Ascending aorta (tissue), 2 donors: ENCODE measurements around the gene SAFB2. TPM values are rescaled to one million over a fixed set of nuclear protein-coding genes. Genes with fewer than 3 reads are reported as not detected.
A peak's percentile ranks its signal among the peaks of the same experiment; 100 is the strongest.

ENCODE experiments used
- DNase-seq, 2 donors: peaks; one replicate each; pipeline ENCODE4 v3.0.0-alpha.2; 2019; ENCODE audit warnings: low spot score in 2 of 2
- H3K27ac ChIP-seq, 2 donors: fragments of 200-600 bp; sonication (generic); one replicate each; pipeline ENCODE4 v1.5.1; 2016 to 2017; ENCODE audit warnings: mild to moderate bottlenecking in 1 of 2
- H3K27me3 ChIP-seq: fragments of 200-600 bp; sonication (generic); one replicate; pipeline ENCODE4 v1.5.1; 2017
- H3K36me3 ChIP-seq, 2 donors: fragments of 200-600 bp; sonication (generic); one replicate each; pipeline ENCODE4 v1.5.1; 2016
- H3K4me1 ChIP-seq, 2 donors: fragments of 200-600 bp; sonication (generic); one replicate each; pipeline ENCODE4 v1.5.1; 2016 to 2017; ENCODE audit warnings: mild to moderate bottlenecking in 1 of 2
- H3K4me3 ChIP-seq, 2 donors: fragments of 200-600 bp; sonication (generic); one replicate each; pipeline ENCODE4 v1.5.1; 2016 to 2017; ENCODE audit warnings: mild to moderate bottlenecking in 1 of 2
- H3K9me3 ChIP-seq, 2 donors: fragments of 200-600 bp; sonication (generic); one replicate each; pipeline ENCODE4 v1.5.1; 2016
- CTCF ChIP-seq, 3 experiments: fragments of 200-600 bp in 2 of 3; fragments of 450-650 bp in 1 of 3; sonication (generic) in 2 of 3; IDR thresholded peaks; one replicate each; pipeline ENCODE4 v1.5.1; 2016 to 2019; ENCODE audit warnings: antibody characterized with exemption in 3 of 3, mild to moderate bottlenecking in 1 of 3, moderate library complexity in 1 of 3
- intact Hi-C: fragments of 100-400 bp; cut with DNase I; formaldehyde crosslinking; loops from one replicate; pipeline ENCODE4 v1.15.1; 2023
- total RNA-seq: library from RNA; depleted of rRNA; stranded (reverse); fragments of >200 nt; gene quantifications from one replicate; pipeline ENCODE4 v1.1.0, GENCODE V29; 2016

Gene SAFB2
- total RNA-seq, 1 donor from 2014 or later, result 10.7 TPM

GRCh38 chr19:5665781-5666513, 43.4 kb upstream of the SAFB2 start:
- H3K36me3 ChIP-seq, result peaks cover 86 to 88% of the 10 kb centered on the region in 2 donors
- TF ChIP-seq CTCF (IDR thresholded peaks at IDR 0.05), result peak in 1 of 3 experiments; percentile 15
- no peaks in the 10 kb centered on the region for H3K4me1 ChIP-seq
- intact Hi-C loops, result no loop called here
- H3K9me3 ChIP-seq, result no peaks in the 10 kb centered on the region
- H3K27me3 ChIP-seq, result no peaks in the 10 kb centered on the region
- H3K27ac ChIP-seq, result peak overlapping the region in 1 of 2 donors; percentile 14
- no peak overlapping the region for H3K4me3 ChIP-seq
- no peak for DNase-seq

GRCh38 chr19:5664515-5664914, 41.9 kb upstream of the SAFB2 start:
- no peak for DNase-seq
- Histone ChIP-seq H3K9me3 (no peaks in the 10 kb centered on the region), H3K27ac (no peak overlapping the region), H3K4me3 (no peak overlapping the region), H3K27me3 (no peaks in the 10 kb centered on the region), H3K36me3 (peaks cover 99 to 100% of the 10 kb centered on the region in 2 donors), H3K4me1 (no peaks in the 10 kb centered on the region)
- intact Hi-C loops, result no loop called here
- TF ChIP-seq CTCF (IDR thresholded peaks at IDR 0.05), result no peak

GRCh38 chr19:5663904-5664303, 41.3 kb upstream of the SAFB2 start:
- H3K4me3 ChIP-seq, result no peak overlapping the region
- H3K27ac ChIP-seq, result no peak overlapping the region
- no peak for TF ChIP-seq CTCF (IDR thresholded peaks at IDR 0.05)
- H3K36me3 ChIP-seq, result peaks cover 98 to 99% of the 10 kb centered on the region in 2 donors
- no peaks in the 10 kb centered on the region for H3K9me3 ChIP-seq
- no peak for DNase-seq
- H3K27me3 ChIP-seq, result no peaks in the 10 kb centered on the region
- H3K4me1 ChIP-seq, result no peaks in the 10 kb centered on the region
- intact Hi-C loops, result no loop called here

GRCh38 chr19:5661483-5661882, 38.9 kb upstream of the SAFB2 start:
- intact Hi-C loops, result no loop called here
- Histone ChIP-seq H3K4me1 (no peaks in the 10 kb centered on the region), H3K9me3 (no peaks in the 10 kb centered on the region), H3K27me3 (no peaks in the 10 kb centered on the region), H3K27ac (no peak overlapping the region), H3K4me3 (no peak overlapping the region), H3K36me3 (peaks cover 96 to 100% of the 10 kb centered on the region in 2 donors)
- TF ChIP-seq CTCF (IDR thresholded peaks at IDR 0.05), result no peak
- DNase-seq, result no peak

- DNase-seq, result no peak
- Histone ChIP-seq H3K4me1 (no peaks in the 10 kb centered on the region), H3K27ac (no peak overlapping the region), H3K36me3 (peaks cover 94 to 98% of the 10 kb centered on the region in 2 donors), H3K9me3 (no peaks in the 10 kb centered on the region), H3K4me3 (no peak overlapping the region), H3K27me3 (no peaks in the 10 kb centered on the region)
- TF ChIP-seq CTCF (IDR thresholded peaks at IDR 0.05), result no peak
- intact Hi-C loops, result no loop called here
Measured at GRCh38 chr19:5655412-5655811, 32.8 kb upstream of the SAFB2 start.
